GM20431 (cell line): ENCODE results near the gene C1QTNF3.
"Not testable (repeated sequence)": the region's sequence is repeated elsewhere in the genome, so short reads cannot be mapped to it uniquely, and the experiment has no call there.

Experiments used
- in situ Hi-C: fragments of 300-500 bp; cut with MseI, MboI; formaldehyde crosslinking; loops from one replicate; pipeline ENCODE4 v1.15.0; 2020; ENCODE audit warnings: low sequenced_read_pairs; ENCODE audit not compliant: unreplicated experiment

C1QTNF3 gene

DNA sequence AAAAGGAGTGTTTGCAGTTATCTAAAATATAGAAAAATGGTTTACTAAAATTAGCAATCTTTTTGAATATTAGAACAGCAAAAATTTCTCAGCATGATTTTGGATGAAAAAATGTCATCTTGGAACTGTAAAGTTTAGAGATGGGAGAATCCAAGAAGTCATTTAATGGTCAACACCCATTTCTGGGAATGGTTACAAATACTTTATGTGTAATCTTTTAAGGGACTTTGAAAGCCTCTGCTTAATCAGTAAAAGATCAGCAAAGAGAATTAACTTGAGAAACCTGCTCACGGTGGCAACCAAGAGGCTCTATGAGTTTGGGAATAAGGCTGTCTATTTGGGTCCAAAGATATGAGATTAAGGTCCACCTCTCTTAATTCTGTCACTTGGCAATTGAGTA, 13.0 kb downstream of the C1QTNF3 start:
- in situ Hi-C loops: no loop called here

DNA sequence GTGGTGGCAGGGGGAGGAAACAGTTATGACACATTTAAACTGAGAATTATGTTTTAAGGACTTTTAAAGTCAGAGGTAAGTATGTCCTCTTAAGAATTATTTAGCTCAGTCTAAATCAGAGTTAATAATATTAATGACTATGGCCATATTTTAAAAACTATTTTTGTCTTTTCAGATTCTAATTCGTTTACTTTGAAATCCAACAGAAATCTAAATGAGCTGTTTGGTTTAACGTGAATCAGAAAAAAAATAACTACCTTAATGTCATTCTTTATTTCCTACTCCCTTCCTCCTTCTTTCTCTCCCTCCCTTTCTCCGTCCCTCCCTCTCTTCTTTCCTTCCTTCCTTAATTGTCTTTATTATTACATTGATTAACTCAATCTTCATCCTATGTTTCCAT, 14.7 kb downstream of the C1QTNF3 start:
- in situ Hi-C loops: no loop called here

DNA sequence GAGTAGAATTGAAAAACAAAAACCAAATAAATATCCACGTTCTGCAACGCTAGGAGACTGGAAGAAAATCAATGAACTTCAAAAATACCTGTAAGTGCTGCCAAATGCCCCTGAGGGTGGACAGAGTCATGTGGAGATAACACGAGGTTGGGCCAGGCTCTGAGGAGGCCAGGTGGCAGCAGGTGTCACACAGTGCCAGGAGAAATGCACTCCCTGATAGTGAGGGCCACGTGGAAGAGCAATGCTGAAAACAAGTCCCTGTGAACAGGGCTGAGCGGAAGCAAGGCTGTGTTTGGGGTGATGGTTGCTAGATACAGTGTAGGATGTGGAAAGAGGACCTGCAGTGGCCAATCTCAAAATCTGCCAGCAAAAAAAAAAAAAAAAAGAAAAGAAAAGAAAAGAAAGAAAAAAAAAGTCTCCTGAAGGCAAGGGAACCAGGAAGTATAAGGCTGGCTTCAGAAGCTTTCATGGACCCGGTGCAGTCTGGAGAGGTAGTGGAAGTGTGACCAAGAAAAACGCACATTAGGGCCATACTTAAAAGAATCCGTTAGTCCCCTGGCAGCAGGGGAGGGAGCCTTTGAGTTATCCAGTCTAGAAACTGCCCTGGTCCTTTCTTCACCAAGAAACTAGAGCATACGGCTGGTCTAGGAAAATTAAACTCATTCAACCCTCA, 16.8 kb downstream of the C1QTNF3 start:
- in situ Hi-C loops: no loop called here

DNA sequence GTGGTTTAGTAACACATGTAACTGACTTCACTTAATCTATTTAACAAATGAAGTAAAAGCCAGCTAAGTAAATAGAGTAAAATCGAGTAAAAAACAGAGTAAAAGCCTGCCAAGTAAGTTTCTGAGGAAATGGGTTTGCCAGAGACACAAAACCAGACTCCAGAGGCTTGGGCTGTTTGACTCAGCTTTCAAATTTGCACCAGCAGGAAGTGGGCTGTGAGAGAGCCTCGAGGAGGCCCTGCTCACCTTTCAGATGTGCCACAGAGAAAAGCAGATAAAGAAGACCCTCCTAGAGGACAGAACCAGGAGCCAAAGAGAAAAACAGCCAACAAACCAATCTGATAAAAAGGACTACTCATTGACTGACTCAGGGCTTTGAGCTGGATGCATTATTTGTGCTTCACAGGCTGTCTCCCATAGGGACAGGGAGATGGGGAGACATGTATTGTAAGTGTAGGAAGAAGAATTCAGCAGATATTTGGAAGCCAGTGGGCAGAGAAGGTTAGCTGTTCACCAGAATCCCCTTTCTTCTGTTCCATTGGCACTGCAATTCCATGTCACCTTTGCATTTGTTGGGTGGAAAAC, 20.8 kb downstream of the C1QTNF3 start:
- in situ Hi-C loops: no loop called here

DNA sequence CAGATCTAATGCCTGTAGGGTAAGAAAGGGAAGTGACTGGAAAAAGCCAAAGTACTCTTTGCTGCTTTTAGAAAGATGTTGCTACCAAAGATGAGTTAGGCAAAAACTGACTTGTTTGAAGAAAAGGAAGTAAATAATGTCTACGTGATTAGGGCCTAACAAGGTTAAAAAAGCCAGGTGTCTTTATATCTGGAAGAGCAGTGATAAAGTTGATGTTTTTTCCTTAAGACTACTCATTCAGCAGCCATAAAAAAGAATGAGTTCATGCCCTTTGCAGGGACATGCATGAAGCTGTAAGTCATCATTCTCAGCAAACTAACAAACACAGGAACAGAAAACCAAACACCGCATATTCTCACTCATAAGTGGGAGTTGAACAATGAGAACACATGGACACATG, 21.7 kb downstream of the C1QTNF3 start:
- in situ Hi-C loops: no loop called here

DNA sequence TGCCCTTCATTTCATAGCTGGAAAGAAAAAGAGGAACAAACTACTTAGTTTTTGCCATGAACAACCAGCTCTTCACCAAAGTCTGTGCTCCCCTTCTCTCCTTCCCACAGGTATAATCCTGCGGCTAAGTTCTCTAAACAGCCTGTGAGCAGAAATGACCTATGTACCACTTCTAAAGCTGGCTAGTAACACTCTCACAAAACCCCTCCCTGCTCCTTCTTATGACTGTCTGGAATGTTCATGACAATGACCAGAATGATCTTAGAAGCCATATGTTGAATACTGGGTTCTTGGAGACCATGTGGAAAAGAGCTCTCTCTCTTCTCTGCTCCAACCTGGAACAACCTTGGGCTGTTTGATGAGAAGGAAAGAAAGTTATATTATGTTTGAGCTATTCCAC, 22.3 kb downstream of the C1QTNF3 start:
- in situ Hi-C loops: no loop called here

DNA sequence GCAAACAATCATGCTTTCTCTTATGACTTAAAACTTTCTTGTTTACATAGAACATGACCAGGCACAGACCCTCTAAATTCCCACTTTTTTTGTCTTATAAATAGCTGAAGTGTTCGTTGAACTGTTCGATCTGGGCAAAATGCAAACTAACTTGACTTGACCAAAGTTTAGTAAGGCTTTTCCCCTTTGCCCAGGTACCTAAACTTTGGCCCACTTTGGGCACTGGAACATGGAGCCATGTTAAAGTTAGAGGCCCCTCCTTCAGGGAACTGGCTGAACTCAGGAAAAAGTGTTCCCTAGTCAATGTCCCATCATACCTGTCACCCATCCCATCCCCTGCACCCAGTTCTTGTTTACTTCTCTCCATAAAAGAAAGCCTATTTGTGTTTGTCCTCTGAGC, 25.8 kb downstream of the C1QTNF3 start:
- in situ Hi-C loops: no loop called here

DNA sequence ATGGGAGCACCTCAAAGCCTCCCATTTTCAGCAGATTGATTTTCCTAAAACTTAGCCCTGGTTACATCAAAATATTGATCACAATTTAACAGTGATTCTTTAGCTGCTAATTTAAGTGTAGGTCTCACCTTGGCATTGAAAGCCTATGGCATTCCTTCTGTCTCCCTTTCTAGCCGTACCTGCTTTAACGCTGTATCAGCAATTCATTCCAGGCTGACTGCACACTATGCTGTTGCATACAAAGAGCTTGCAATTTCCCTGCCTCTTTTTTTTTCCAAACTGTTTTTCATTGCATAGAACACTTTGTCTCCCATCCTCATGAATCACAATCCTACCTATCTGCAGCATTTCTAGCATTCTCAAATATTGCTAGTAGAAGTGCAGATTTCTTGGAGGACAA, 26.3 kb downstream of the C1QTNF3 start:
- in situ Hi-C loops: no loop called here

DNA sequence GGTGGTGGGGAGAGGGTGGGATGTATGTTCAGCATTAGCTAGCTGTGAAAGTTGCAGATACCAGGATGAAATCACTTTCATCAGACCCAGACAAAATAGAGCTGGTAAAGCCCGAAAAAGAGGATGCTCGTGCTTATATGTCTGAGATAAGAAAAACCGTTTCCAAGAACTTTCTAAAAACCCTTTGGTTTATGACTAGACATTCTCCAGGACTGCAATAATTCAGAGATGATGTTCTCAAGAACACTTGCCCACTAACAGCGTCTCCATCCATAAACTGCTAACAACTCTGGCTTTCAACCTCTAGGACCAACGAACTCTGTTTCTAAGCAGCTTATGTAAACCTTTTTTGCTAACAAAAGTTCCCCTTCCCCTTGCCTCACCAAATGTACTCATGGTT, 26.8 kb downstream of the C1QTNF3 start:
- in situ Hi-C loops: no loop called here

DNA sequence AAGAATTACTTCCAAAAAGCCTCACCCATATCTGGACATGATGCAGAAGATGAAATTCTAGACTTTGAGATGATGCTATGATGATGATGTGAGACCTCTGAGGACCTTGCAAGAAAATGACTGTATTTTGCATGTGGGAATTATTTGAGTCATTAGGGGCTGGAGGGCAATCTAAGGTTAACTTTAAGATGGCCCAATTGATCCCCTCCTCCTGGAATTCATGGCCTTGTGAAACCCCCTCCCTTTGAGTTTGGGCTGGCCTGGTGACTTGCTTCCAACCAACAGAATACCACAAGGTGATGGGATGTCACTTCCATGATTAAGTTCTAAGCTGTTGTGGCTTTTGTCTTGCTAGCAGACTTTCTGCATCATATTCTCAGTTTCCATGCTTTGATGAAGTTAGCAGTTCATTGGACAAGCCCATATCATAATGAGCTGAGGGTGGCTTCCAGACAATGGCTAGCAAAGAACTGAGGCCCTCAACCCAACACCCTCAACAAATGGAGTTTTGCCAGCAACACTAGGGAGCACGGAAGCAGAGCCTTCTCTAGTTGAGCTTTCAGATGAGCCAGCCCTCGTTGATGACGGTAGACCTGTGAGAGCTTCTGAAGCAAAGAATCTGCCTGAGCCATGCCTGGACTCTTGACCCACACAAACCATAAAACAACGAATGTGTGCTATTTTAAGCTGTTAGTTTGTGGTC, 27.7 kb downstream of the C1QTNF3 start:
- in situ Hi-C loops: no loop called here

DNA sequence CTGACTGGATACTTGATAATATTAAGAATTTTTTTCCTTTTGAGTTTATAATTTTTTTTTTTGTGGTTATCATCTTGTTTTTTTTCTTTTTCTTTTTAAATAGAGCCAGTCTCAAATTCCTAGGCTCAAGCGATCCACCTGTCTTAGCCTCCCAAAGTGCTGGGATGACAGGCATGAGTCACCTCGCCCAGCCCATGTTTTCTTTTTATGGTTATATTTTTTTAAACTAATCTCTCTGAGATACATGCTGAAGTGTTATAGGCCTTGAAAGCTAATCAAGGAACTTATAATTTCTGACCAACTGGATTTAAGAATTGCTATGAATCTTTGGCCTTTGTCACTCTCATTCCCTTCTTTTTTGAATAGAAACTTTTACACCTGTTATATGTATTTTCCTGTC, 28.4 kb downstream of the C1QTNF3 start:
- in situ Hi-C loops: no loop called here

DNA sequence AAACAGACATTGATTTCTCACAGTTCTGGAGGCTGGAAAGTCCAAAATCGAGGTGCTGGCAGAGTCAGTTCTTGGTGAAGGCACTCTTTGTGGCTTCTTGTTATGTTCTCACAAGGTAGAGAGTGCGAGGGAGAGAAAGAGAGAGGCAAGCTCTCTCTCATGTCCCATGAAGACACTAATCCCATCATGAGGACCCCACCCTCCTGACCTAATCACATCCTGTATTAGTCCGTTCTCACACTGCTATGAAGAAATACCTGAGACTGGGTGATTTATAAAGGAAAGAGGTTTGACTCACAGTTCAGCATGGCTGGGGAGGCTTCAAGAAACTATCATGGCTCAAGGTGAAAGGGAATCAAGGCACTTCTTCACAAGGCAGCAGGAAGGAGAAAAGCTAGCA, 29.5 kb downstream of the C1QTNF3 start:
- in situ Hi-C loops: no loop called here

DNA sequence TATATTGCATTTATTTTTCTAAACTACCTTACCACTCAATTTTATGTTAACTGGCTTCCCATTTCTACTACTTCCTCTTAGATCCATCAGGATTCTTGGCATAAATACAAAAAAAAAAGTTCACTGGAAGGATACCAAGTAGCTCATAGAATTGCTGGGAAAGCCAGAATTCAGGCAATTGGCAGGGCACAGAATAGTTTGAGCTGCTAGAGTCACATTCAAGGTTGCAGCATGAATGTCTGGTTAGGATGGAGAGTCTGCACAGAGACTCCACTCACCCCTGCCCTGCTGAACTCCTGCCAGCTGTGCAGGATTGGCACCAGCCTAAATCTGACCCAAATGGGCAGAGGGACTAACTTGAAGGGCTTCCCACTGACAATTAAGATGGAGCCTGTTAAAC, 30.2 kb downstream of the C1QTNF3 start:
- in situ Hi-C loops: no loop called here

DNA sequence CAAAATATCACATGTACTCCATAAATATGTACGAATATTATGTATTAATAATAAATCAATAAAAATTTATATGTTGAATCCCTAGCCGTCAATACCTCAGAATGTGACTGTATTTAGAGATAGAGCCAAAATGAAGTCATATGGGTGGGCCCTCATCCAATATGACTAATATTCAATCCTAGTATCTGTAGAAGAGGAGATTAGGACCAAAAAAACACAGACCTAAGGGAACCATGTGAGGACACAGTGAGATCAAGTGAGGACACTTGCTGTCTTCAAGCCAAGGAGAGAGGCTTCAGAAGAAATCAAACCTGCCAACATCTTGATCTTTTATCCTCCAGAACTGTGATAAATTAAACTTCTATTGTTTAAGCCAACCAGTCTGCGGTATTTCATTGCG, 31.5 kb downstream of the C1QTNF3 start:
- in situ Hi-C loops: no loop called here

DNA sequence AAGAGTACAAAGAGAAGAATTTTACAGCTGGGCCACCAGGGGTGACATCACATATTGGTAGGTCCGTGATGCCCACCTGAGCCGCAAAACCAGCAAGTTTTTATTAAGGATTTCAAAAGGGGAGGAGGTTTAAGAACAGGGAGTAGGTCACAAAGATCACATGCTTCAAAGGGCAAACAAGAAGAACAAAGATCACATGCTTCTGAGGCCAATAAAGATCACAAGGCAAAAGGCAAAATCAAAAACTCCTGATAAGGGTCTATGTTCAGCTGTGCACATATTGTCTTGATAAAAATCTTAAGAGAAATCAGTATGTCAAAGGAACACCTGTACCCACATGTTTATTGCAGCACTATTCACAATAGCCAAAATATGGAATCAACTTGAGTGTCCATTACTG, 32.9 kb downstream of the C1QTNF3 start:
- in situ Hi-C loops: not testable (repeated sequence)

DNA sequence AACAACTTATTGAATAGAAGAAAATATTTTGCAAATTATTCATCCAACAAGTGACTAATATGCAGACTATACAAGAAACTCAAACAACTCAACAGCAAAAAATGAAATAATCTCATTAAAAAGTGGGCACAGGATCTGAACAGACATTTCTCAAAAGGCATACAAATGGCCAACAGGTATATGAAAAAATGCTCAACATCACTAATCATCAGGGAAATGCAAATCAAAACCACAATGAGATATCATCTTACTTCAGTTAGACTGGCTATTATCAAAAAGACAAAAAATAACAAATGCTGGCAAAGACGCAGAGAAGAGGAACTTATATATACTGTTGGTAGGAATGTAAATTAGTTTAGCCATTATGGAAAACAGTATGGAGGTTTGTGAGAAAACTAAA, 33.4 kb downstream of the C1QTNF3 start:
- in situ Hi-C loops: no loop called here

DNA sequence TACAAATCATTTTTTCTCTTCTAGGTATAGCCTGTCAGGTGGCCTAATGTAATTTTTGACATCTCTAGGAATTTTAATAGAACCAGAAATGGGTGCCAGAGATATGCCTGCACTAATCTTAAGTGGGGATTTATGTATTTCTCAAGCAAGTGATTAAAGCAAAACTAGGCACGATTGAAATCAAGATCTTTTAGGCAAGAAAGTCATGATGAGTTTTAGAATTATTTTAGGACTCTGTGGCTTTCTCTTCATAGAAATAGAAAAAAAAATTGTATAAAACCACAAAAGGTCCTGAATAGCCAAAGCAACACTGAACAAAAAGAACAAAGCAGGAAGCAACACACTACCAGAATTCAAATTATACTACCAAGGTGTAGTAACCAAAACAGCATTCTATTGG, 34.2 kb downstream of the C1QTNF3 start:
- in situ Hi-C loops: no loop called here

DNA sequence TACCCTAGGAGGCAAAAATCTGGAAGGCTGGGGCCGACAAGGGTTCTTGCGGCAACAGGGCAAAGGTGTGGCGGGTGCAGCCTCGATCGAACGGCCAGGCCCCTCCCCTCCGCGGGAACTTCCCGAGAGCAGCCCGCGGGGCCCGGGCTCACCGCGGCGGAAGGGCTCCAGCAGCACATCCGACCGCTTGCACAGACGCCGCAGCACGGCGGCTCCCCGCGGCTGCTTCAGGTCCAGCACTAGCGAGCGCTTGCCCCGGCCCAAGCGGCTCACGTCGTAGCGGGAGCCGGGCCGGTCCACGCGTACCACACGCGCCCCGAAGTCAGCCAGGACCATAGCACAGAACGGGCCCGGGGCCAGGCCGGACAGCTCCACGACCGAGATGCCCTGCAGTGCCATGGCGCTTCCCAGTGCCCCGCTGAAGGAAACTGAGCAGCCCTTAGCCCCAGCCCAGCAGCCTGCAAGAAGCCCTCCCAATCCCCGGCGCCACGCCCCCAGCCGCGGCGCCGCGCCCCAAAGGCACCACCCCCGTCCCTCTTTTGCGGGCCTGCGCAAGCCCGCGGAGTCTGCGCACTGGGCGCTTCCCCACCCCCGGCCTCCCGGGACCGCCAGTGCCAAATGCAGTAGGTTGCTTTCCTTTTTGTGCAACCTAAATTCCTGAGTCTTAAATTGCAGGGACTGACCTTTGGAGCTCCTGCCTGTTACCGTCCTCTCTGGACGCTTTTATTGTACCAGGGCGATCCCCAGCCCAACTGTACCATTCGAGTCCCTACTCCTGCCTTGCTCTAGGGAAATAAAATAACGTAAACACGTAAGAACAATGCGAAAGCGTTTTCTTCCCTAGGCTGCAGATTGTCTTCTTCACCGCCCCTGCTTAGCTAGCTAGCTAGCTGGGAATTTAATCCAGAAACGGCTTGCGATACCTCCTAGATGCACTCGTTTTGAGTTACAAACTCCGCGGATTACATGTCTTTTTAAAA, 35.1 kb downstream of the C1QTNF3 start, which contains the start of gene AMACR:
Gene AMACR (minus strand): TSS at position 430 of the 980 bp plus-strand sequence. CDS start 31 bp downstream, at position 399.
- in situ Hi-C loops: no loop called here

DNA sequence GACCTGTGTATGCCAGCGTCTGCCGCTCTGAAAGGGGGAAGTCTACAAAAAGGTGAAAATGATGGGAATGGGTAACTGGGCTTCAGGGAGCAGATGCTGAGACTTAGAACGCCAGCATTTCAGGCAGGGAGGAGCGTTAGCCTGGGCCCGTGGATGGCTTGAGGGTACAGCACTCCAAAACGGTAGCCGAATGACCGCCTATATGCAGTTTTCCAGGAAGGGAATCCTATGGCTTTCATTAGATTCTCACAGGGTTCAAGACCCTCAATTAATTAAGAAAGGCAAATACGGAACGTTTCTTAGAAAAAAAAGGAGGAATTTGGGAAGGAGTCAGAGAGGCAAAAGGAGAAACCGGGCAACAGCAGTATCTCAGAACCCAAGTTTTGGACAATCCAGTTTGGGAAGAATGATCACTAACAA, 35.8 kb downstream of the C1QTNF3 start:
- in situ Hi-C loops: no loop called here

DNA sequence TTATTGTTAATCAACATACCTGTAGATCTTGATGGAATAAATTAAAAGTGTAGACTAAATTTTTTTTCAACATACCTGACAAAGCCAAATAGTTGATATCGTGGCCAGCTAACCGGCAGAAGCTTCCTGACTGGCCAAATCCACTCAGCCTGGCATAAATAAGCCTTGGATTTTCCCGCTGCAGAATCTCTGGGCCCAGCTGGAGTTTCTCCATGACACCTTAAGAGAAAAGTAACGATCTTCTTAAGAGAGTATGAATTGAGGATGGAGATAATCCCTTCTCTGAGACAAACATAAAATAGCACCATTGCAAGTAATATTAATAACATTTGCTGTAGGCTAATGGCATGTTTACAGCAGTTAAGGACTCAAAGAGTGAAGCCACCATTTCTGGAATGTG, 37.3 kb downstream of the C1QTNF3 start:
- in situ Hi-C loops: no loop called here
